Activated T-helper 1 cell treated with anti-CD3 and anti-CD28 coated beads, Interleukin-12 subunit alpha, Interleukin-12 subunit beta, Interleukin-2, Interleukin-4 antibody, amounts not matched to agents 30 ng/mL and 10 ng/mL and 1 ng/mL, durations not matched to agents 14 hours and 24 hours and 36 hours (primary cell): ENCODE results near the gene IRF2BP1. TPM values are rescaled to one million over a fixed set of nuclear protein-coding genes. Genes with fewer than 3 reads are reported as not detected.
"Not testable (repeated sequence)": the region's sequence is repeated elsewhere in the genome, so short reads cannot be mapped to it uniquely, and the experiment has no call there.

ENCODE experiments used
- DNase-seq: peaks from one replicate; pipeline ENCODE4 v3.0.0; 2021; ENCODE audit warnings: low spot score
- H3K27ac Mint-ChIP-seq: one replicate; pipeline ENCODE4 v1.8.0; 2021; ENCODE audit warnings: mild to moderate bottlenecking, mixed read lengths
- H3K27me3 Mint-ChIP-seq: one replicate; pipeline ENCODE4 v1.8.0; 2022; ENCODE audit warnings: mild to moderate bottlenecking, moderate library complexity, mixed read lengths; ENCODE audit not compliant: insufficient read depth
- H3K36me3 Mint-ChIP-seq: one replicate; pipeline ENCODE4 v1.8.0; 2021; ENCODE audit warnings: low read depth, mixed read lengths
- H3K4me1 Mint-ChIP-seq: one replicate; pipeline ENCODE4 v1.8.0; 2021; ENCODE audit warnings: low read depth, mixed read lengths
- H3K4me3 Mint-ChIP-seq: one replicate; pipeline ENCODE4 v1.8.0; 2021; ENCODE audit warnings: mild to moderate bottlenecking, moderate library complexity, mixed read lengths
- H3K9me3 Mint-ChIP-seq: one replicate; pipeline ENCODE4 v1.8.0; 2021; ENCODE audit warnings: mixed read lengths
- intact Hi-C: fragments of 100-400 bp; cut with micrococcal nuclease; formaldehyde crosslinking; loops from one replicate; pipeline ENCODE4 v1.15.1; 2024
- total RNA-seq: library from RNA; stranded (reverse); gene quantifications from 2 replicates; pipeline ENCODE4 v1.2.3, GENCODE V29; 2022

Gene IRF2BP1
- total RNA-seq, 1 donor from 2014 or later: 21.5 TPM

DNA sequence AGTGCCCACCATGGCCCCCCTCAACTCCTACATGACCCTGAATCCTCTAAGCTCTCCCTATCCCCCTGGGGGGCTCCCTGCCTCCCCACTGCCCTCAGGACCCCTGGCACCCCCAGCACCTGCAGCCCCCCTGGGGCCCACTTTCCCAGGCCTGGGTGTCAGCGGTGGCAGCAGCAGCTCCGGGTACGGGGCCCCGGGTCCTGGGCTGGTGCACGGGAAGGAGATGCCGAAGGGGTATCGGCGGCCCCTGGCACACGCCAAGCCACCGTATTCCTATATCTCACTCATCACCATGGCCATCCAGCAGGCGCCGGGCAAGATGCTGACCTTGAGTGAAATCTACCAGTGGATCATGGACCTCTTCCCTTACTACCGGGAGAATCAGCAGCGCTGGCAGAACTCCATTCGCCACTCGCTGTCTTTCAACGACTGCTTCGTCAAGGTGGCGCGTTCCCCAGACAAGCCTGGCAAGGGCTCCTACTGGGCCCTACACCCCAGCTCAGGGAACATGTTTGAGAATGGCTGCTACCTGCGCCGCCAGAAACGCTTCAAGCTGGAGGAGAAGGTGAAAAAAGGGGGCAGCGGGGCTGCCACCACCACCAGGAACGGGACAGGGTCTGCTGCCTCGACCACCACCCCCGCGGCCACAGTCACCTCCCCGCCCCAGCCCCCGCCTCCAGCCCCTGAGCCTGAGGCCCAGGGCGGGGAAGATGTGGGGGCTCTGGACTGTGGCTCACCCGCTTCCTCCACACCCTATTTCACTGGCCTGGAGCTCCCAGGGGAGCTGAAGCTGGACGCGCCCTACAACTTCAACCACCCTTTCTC lies 13.6 kb downstream of the IRF2BP1 start:
- intact Hi-C loops: no loop called here

DNA sequence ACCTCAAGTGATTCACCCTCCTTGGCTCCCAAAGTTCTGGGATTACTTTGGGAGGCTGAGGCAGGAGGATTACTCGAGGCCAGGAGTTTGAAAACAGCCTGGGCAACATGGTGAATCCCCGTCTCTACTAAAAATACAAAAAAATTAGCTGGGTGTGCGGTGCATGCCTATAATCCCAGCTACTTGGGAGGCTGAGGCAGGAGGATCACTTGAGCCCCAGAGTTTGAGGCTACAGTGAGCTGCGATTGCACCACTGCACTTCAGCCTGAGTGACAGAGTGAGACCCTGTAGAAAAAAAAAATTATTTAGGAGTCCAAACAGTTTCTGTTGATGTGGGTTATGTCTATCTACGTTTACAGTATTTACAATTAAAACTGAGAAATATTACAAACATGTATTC lies 15.1 kb downstream of the IRF2BP1 start:
- peaks cover 12% of the 10 kb centered on the region for H3K27me3 Mint-ChIP-seq
- no peaks in the 10 kb centered on the region for H3K36me3 Mint-ChIP-seq
- DNase-seq: no peak
- no peaks in the 10 kb centered on the region for H3K9me3 Mint-ChIP-seq
- no peak overlapping the region for H3K27ac Mint-ChIP-seq
- H3K4me1 Mint-ChIP-seq: peaks cover 3% of the 10 kb centered on the region
- intact Hi-C loops: no loop called here
- H3K4me3 Mint-ChIP-seq: no peak overlapping the region

More for the DNA sequence above, 13.6 kb downstream of the IRF2BP1 start:
- Mint-ChIP-seq H3K9me3 (no peaks in the 10 kb centered on the region), H3K36me3 (peaks cover 1% of the 10 kb centered on the region), H3K4me3 (no peak overlapping the region), H3K27ac (no peak overlapping the region), H3K27me3 (peaks cover 12% of the 10 kb centered on the region), H3K4me1 (peaks cover 11% of the 10 kb centered on the region)
- DNase-seq: no peak

DNA sequence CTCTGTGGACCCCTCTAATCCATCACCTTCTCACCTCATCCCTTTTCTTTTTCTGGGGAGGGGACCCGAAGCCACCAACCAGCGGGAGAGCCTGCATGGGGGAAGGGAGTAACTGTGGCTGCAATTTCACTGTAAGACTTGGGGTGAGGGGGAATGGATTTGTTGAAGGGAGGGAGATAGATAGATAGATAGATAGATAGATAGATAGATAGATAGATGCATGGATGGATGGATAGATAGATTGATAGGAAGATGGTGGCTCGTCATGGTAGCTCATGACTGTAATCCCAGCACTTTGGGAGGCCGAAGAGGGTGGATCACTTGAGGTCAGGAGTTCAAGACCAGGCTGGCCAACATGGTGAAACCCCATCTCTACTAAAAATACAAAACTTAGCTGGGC lies 18.7 kb downstream of the IRF2BP1 start:
- intact Hi-C loops, H3K9me3 Mint-ChIP-seq, DNase-seq, H3K27ac Mint-ChIP-seq, H3K4me3 Mint-ChIP-seq, H3K36me3 Mint-ChIP-seq: not testable (repeated sequence)
- H3K4me1 Mint-ChIP-seq: peaks cover 19% of the 10 kb centered on the region
- H3K27me3 Mint-ChIP-seq: peaks cover 36% of the 10 kb centered on the region

DNA sequence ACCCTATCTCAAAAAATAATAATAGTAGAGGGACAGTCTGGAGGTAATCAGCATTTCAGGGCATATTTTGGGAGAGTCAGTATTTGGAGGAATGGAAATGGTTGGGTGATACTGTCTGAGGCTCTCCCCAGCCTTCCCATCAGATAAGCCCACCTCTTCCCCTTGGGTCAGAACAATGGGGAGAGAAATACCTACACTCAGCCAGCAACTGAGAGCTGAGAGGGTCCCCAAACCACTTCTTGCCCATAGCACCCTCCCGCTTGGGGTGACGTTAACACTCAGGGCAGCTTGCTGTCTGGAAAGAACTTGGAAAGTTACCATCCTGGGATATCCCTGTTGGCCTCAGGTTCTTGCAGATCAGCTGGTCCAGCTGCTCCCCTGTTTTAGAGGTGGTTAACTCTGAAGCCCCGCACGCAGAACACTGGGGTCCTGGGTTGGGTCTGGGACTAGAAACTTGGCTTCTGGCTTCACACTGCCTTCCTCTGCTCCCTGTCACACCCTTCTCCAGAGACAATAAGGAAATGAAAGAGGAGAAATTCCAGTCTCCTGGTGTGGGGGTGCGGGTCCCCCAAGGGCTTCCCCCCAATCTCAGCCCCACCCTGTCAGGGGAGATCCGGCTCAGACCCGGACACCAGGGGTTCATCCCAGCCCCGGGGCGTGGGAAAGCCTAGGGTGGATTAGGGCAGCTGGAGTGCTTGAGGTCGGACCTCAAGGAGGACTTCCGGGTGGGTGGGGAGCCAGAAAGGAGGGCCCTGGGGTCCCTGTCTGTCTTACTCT lies 19.4 kb downstream of the IRF2BP1 start:
- Mint-ChIP-seq H3K36me3 (no peaks in the 10 kb centered on the region), H3K9me3 (no peaks in the 10 kb centered on the region), H3K4me1 (peaks cover 24% of the 10 kb centered on the region), H3K27ac (no peak overlapping the region), H3K4me3 (no peak overlapping the region), H3K27me3 (peaks cover 36% of the 10 kb centered on the region)
- DNase-seq: no peak
- intact Hi-C loops: no loop called here

DNA sequence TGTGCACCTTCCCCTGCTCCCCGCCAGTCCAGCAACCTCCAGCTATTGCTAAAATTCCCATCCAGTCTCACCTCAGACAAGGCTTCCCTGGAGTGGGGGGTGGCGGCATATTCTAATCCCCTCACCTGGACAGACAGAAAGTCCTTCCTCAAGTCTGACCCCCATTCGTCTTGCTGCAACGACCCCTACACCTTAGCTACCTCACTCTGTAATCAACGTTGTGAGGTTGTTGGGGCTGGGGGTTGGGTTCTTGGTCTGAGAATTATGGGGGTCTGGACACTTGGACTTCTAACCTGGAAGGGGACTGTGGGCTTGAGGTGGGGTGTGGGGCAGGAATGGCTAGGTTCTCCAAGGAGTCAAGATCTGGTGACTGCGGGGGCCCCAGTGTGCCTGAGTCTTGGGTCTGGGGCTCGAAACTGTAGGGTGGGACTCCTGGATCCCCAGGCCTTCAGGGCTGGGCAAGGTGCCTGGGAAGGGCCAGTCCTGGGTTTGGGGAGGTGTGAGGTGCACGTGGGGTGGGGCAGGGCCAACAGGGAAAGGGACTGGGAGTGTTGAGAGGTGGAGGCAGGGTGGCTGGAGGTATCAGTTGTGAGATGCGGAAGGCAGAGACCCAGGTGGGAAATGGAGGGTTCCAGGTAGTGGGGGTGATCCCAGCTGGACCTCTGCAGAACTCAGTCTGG lies 20.5 kb downstream of the IRF2BP1 start:
- peaks cover 34% of the 10 kb centered on the region for H3K27me3 Mint-ChIP-seq
- intact Hi-C loops: no loop called here
- no peak overlapping the region for H3K4me3 Mint-ChIP-seq
- peaks cover 3% of the 10 kb centered on the region for H3K36me3 Mint-ChIP-seq
- H3K27ac Mint-ChIP-seq: no peak overlapping the region
- peaks cover 24% of the 10 kb centered on the region for H3K4me1 Mint-ChIP-seq
- no peak for DNase-seq
- no peaks in the 10 kb centered on the region for H3K9me3 Mint-ChIP-seq

DNA sequence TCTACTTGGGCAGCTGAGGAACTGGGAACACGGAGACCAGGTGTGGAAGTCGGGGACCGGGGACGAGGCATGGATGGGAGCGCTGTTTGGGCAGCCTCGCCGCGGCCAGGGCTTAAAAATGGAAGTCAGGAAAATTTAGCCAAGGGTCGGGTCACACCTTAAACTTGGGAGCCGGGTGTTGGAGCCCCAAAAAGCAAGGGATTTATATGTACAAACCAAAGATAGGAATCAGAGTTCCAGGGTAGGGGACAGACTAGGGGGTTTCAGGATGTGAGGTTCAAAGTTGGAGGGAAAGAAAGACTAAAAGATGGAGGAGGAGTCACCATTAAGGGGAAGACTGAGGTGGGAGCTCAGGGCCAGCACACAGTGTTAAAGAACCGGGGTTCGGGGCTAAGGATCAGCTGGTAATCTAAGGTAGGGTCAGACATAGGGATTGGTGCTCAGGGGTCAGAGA lies 21.3 kb downstream of the IRF2BP1 start:
- intact Hi-C loops: loop anchor here (5.0 kb wide), 2 partner anchors 153 to 483 kb away; partner anchors contain the start of gene PPP5C
- peak overlapping the region; percentile 48 for H3K27ac Mint-ChIP-seq
- H3K36me3 Mint-ChIP-seq: peaks cover 5% of the 10 kb centered on the region

DNA sequence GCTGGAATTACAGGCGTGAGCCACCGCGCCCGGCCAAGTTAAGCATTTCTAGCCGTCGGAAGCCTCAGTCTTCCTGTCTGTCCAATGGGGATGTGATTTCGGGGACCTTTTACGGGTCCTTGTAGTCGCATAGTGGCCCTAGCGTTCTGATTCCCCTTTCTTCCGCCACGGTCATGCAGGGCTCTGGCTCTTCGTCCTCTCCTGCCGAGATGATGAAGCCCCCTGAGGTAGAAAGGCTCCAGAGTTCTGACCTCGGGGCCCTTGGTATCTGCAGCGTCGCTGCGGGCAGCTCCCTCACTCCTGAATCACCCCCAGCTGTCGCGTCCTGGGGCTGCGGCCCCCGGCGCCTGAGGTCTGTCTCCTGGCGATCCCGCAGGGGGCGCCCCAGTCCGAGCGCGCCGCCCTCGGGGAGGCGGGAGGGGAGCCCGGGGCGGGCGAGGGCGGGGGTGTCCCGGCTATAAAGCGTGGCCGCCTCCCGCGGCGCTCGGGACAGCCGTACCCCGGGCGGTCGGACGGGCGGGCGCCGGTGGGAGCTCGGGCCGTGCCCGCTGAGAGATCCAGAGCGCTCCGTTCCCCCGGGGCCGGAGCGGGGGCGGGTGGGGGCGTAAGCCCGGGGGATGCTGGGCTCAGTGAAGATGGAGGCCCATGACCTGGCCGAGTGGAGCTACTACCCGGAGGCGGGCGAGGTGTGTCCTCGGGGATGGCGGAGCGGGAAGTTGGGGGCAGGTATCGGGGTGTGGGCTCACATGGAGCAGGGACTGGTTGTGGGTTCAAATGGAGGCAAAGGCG lies 21.9 kb downstream of the IRF2BP1 start, which contains the start of gene FOXA3:
Gene FOXA3 (plus strand): TSS at position 487 of the 789 bp plus-strand sequence. CDS start 131 bp downstream, at position 618.
- H3K9me3 Mint-ChIP-seq: no peaks in the 10 kb centered on the region
- peak within 1 kb of the TSS; percentile 95 for H3K27ac Mint-ChIP-seq
- peak; percentile 57 for DNase-seq
- peaks cover 34% of the 10 kb centered on the region for H3K27me3 Mint-ChIP-seq
- intact Hi-C loops: loop anchor here (1.0 to 5.0 kb wide), 14 partner anchors 12 to 974 kb away; partner anchors contain the start of genes CCDC61, FBXO46, IRF2BP1 and MYPOP
- peaks cover 24% of the 10 kb centered on the region for H3K4me1 Mint-ChIP-seq
- H3K36me3 Mint-ChIP-seq: peaks cover 5% of the 10 kb centered on the region
- peak within 1 kb of the TSS; percentile 94 for H3K4me3 Mint-ChIP-seq

More for the DNA sequence above, 21.3 kb downstream of the IRF2BP1 start:
- peak overlapping the region; percentile 69 for H3K4me3 Mint-ChIP-seq
- no peaks in the 10 kb centered on the region for H3K9me3 Mint-ChIP-seq
- peaks cover 34% of the 10 kb centered on the region for H3K27me3 Mint-ChIP-seq
- no peak for DNase-seq
- peaks cover 24% of the 10 kb centered on the region for H3K4me1 Mint-ChIP-seq

DNA sequence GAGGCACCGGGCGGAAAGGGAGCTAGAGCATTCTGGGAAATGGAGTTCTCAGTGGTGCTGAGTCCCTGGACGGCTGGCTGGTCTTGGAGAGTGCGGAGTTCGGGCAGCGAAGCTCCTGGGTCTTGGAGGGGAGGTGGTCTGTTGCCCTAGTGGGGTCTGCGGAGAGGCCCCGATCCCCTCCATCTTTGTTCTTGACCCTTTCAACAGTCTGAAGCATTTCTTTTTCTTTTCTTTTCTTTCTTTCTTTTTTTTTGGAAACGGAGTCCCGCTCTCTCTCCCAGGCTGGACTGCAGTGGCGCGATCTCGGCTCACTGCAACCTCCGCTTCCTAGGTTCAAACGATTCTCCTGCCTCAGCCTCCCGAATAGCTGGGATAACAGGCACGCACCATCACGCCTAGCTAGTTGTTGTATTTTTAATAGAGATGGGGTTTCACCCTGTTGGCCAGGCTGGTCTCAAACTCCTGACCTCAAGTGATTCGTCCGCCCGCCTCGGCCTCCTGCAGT lies 22.6 kb downstream of the IRF2BP1 start:
- DNase-seq: no peak
- Mint-ChIP-seq H3K9me3 (no peaks in the 10 kb centered on the region), H3K36me3 (peaks cover 9% of the 10 kb centered on the region), H3K27me3 (peaks cover 34% of the 10 kb centered on the region), H3K4me3 (peak overlapping the region; percentile 94), H3K4me1 (peaks cover 25% of the 10 kb centered on the region), H3K27ac (peak overlapping the region; percentile 95)
- intact Hi-C loops: loop anchor here (1.0 to 5.0 kb wide), 14 partner anchors 13 to 973 kb away; partner anchors contain the start of genes CCDC61, FBXO46, IRF2BP1 and MYPOP

DNA sequence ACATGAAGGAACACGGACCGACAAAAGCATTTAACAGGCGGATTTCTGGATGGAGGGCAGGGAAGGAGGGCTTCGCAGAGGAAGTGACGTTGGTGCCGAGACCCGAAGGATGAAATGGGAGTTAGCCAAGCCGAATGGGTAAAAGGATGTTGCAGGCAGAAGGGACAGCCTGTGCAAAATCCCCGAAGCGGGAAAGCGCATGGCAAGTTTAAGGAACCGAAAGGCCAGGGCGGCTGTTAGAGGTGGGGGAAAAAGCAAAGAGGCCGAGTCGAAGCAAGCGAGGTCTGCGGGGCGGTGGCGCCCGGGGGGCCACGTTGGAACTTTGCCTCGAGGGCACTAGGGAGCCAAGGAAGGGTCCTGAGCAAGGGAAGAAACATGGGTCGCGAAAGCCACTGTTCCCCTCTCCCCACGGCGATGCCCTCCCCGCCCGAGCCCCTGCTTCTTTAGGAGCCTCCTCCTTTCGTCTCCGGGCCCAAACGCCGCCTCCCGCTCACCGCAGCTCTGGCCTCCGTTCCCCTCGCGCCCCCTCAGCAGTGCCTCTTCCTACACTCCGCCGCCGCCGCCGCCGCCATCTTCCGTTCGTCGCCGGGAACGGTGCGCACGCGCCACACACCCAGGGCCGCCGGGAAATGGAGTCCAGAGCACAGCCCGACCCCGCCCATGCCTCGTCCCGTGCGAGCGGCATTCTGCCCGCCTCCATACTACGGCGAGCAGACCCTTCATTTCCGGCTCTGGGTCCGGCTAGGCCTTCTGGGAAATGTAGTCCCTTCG lies 23.2 kb downstream of the IRF2BP1 start, which contains the start of gene SYMPK:
Gene SYMPK (minus strand): TSS at position 584 of the 771 bp plus-strand sequence. CDS start 8,652 bp downstream, outside the sequence.
- peak; percentile 99 for DNase-seq
- H3K27ac Mint-ChIP-seq: peak within 1 kb of the TSS; percentile 95
- H3K36me3 Mint-ChIP-seq: peaks cover 13% of the 10 kb centered on the region
- H3K27me3 Mint-ChIP-seq: peaks cover 31% of the 10 kb centered on the region
- intact Hi-C loops: loop anchor here (1.0 to 5.0 kb wide), 15 partner anchors 14 to 972 kb away; partner anchors contain the start of genes CCDC61, FBXO46, IRF2BP1 and MYPOP
- peak within 1 kb of the TSS; percentile 94 for H3K4me3 Mint-ChIP-seq
- H3K9me3 Mint-ChIP-seq: no peaks in the 10 kb centered on the region
- peaks cover 29% of the 10 kb centered on the region for H3K4me1 Mint-ChIP-seq

DNA sequence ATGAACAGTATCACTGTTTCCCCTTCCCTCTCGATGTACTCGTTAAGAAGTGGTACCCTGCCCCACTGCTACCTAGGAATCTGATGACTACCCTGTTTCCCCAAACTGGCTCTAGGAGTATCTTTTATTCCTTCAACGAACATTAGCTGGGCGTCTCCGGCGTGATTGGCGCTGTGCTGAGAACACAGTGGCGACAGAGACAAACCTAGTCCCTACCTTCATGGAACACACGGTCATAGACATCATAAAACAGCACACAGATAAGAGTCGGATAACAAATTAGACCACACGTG lies 23.7 kb downstream of the IRF2BP1 start:
- peaks cover 29% of the 10 kb centered on the region for H3K4me1 Mint-ChIP-seq
- H3K4me3 Mint-ChIP-seq: peak overlapping the region; percentile 94
- H3K27ac Mint-ChIP-seq: peak overlapping the region; percentile 95
- H3K36me3 Mint-ChIP-seq: peaks cover 13% of the 10 kb centered on the region
- H3K9me3 Mint-ChIP-seq: no peaks in the 10 kb centered on the region
- no peak for DNase-seq
- intact Hi-C loops: loop anchor here (1.0 to 5.0 kb wide), 4 partner anchors 45 to 485 kb away; partner anchors contain the start of gene PPP5C
- H3K27me3 Mint-ChIP-seq: peaks cover 31% of the 10 kb centered on the region
